NCI-H2029 (cell line): ENCODE data around the gene SFSWAP.
A peak's percentile ranks its signal among the peaks of the same experiment; 100 is the strongest.
"Not testable (repeated sequence)": the region's sequence is repeated elsewhere in the genome, so short reads cannot be mapped to it uniquely, and the experiment has no call there.

Experiments
- DNase-seq: peaks from one replicate; lab custom pipeline; 2025; lab: John Stamatoyannopoulos, UW

Gene SFSWAP

DNA sequence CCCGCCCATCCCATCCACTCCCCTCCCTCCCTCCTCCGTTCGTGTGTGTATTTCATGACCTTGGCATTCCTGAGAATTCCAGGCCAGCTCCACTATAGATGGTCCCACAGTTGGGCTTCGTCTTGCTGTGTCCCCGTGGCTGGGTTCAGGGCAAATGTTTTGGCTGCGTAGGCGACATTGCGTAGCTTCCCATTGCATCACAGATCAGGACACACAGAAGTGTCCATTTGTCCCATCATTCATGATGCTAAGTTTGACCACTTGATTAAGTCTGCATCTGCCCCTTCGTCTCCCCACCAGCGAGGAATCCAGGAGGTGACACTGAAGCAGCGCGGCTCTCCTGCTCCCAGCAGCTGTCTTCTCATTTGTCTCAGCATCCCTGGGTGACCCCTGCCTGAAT lies 78.7 kb downstream of the SFSWAP start:
- DNase-seq, result no peak

GRCh38 chr12:131793243-131794022 lies 82.5 kb downstream of the SFSWAP start:
- no peak for DNase-seq

GRCh38 chr12:131794061-131794460 lies 83.2 kb downstream of the SFSWAP start:
- no peak for DNase-seq

DNA sequence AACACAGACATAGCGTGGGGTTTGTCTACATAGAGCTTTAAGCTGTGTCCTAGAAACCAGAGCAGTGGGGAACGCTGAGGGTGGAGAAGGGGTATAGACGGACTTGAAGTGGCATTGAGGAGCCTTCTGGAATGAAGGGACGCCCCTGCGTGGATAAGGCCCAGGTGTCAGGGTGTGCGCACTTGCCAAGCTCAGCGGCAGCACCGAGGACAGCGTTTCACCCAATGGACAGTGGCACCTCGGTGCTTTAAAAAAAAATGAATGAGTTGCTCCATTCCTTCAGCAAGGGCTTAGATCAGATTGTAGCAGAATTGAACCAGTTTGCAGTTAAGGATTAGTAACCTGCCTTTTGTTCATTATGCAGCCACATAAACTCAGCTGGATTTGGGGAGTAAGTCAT lies 83.7 kb downstream of the SFSWAP start:
- DNase-seq, result no peak

- no peak for DNase-seq
Observed at GRCh38 chr12:131795064-131795463, 84.2 kb downstream of the SFSWAP start.

DNA sequence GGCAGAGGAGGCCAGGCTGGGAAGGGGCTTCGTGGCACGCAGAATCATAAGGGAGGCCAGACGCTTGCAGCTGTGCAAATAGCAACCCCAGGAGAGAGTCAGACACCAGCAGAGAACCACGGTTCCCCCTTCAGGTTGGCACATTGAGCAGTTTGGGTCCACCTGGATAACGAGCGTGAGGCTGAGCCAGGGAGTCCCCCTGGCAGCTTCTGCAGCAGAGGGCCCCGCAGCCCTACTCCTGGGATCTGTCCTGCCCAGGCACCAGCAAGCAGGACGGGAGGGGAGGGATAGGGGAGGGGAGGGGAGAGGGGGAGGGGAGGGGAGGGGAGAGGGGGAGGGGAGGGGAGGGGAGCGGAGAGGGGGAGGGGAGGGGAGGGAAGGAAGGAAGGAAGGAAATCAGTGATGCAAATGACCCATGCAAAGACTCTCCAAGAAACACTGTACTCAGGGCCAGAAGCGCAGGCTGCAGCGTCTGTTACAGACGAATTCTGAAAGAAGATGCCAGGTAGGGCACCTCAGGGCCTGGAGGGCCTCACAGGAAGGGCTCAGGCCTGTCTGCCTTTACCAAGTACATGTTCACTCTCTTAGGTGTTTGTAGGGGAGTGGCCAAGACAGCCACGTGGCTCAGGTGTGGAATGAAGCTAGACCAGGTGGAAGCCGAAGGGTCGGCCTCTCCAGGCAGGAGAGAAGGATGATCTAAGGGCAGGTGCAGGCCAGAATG lies 85.0 kb downstream of the SFSWAP start:
- DNase-seq, result no peak

GRCh38 chr12:131796411-131796736 lies 85.5 kb downstream of the SFSWAP start:
- no peak for DNase-seq

- DNase-seq, result no peak
Observed at GRCh38 chr12:131796754-131797587, 86.1 kb downstream of the SFSWAP start.

DNA sequence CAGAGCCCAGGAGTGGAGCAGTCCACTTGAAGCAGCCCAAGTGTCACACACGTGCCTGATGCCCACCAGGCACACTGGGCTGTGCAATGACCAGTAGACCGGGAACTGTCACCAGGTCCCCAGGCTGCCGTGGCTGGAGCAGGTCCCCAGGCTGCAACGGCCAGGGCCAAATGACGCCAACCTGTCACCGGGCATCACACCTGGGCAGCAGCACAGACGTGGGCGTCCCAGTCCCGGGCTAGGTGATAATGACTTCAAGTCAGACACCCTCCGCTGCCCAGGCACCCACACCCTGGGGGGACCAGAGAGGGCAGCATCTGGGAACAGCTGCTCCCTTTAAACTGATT lies 86.7 kb downstream of the SFSWAP start:
- DNase-seq, result no peak

- DNase-seq, result no peak
Observed at GRCh38 chr12:131799195-131799594, 88.3 kb downstream of the SFSWAP start.

DNA sequence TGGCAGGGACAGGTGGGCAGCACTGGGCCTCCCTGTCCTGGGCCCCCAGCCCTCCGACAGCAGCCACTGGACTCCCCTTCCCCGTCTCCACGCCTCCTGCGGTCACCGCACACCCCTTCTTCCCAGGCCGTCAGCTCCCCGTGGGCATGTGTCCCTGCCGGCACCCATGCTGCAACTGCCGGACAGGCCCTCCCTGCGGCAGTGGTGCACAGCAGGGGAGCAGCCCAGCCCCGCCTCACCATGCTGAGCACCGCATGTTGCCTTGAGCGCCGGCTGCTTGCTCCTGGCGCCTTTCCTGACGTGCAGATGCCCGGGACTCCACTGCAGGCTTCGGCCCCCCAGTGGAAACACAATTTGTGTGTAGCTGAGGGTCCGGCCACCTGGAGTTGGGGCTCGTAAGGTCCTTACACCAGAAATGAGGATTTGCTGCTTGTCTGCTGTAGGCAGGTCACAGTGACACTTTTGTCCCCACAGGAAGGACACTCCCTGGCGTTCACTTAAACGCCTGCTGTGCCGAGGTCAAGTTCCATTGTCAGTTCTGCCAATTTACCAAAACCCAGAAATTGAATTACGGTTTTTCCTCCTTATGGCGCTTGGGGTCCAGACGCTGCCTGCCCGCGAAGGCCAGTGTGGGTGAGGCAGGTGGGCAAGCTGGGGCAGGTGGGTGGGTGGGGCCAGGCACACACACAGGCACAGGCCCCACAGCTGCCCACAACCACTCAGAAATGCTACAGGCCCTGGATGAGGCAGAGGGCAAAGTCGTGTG lies 89.1 kb downstream of the SFSWAP start:
- DNase-seq, result no peak

DNA sequence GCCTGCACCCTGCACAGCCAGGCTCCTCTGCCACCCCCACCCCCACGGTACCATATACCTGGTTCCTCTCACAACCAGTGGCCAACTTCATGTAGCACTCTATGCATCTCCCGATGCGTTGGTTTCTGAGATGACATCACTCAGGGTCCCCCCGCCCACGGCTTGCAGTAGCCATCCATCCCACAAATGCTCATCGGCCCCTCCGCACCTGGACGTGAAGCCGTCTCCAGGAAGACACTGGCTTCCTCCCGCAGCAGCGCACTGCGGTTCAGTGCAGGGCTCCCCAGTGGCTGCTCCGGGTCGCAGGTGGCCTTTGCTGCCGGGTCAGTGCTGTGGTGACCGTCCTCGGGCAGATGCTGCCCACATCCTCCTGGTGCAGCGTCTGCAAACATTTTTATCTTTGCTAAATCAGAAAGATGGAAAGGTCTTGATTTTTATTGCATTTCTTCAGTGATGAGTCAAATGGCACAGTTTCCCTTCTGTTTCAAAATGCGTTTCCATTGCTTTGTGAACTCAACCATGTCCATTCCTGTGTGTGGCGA lies 89.8 kb downstream of the SFSWAP start:
- no peak for DNase-seq

DNA sequence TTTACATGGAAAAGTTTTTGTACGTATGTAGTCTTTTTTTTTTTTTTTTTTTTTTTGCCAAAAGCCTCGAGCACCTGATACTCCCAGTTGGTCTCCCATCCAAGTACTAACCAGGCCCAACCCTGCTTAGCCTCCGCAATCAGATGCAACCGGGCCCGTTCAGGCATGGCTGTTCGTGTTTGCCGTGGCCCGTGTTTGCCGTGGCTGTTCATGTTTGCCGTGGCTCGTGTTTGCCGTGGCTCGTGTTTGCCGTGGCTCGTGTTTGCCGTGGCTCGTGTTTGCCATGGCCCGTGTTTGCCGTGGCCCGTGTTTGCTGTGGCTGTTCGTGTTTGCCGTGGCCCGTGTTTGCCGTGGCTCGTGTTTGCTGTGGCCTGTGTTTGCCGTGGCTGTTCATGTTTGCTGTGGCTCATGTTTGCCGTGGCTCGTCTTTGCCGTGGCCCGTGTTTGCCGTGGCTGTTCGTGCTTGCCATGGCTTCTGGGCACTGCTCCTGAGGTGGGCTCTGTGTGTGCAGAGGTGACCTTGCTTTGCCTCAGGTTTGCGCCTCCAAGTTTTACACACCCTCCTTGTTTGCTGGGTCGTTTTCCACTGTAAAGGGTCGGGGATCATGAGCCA lies 90.5 kb downstream of the SFSWAP start:
- DNase-seq, result no peak

- no peak for DNase-seq
Observed at GRCh38 chr12:131803961-131804521, 93.2 kb downstream of the SFSWAP start.

DNA sequence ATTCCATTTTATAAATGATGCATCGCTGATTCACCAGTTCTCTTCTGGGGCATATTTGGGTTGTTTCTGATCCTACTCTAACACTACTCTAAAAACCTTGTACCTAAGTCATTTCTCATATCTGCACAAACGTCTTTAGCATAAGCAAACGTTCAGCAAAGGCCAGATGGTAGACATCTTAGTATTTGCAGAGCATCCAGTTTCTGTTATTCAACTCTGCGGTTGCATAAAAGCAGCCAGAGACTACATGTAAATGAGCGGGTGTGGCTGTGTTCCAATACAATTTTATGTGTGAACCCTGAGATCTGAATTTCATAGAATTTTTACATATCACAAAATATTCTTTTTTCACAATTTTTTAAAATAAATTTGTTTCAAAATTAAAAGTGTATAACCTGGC lies 94.5 kb downstream of the SFSWAP start:
- DNase-seq, result peak; percentile 11

- no peak for DNase-seq
Observed at GRCh38 chr12:131806674-131807073, 95.8 kb downstream of the SFSWAP start.

DNA sequence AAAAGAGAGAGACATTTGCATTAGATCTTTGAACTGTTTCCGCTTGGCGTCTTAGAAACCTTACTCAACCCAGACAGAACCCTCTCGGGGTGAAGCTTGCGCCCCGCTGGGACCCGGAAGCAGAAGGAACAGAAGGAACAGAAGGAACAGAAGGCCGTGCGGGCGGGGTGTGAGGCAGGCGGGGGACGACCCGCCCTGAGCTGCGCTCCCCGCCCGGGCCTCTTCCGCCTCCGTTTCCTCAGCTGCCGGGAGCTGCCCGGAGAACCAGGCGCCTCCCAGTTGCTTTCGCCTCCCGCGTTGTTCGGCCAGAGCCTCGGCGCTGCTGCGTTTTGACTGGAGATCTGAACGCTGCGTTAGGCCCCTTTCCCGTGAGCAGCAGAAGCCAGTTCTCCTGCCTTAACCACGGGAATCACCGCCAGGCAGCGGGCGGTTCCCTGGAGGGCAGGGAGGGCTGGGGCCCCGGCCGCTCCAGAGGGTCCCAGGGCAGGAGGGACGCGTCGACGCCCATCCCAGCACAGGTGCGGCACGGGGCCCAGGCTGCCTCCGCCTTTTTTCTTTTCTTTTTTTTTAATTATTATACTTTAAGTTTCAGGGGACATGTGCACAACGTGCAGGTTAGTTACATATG lies 98.0 kb downstream of the SFSWAP start:
- DNase-seq, result no peak

GRCh38 chr12:131809476-131810254 lies 98.8 kb downstream of the SFSWAP start:
- not testable (repeated sequence) for DNase-seq

DNA sequence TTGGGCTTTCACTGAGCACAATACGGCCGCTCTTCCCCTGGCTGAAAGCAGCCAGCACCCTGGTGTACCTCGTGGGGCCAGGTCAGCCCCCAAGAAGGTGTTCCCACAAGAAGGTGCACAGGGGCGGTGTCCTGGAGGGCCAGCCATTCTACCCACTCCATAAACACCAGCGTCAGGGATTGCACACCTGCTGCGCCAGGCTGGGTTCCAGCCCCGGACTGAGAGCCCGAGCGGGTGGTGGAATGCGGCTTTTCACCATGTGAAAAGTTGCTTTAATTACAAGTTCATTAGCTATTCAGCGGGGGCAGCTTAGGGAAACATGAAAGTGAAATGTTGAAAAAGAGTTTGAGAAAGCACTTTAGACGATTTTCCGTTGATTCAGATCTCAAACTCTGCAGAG lies 99.8 kb downstream of the SFSWAP start:
- DNase-seq, result no peak

GRCh38 chr12:131815131-131815530 lies 104.2 kb downstream of the SFSWAP start:
- no peak for DNase-seq
